Measurements from ENCODE around the gene SV2B.

SV2B gene

GRCh38 chr15:91141097-91141496 is 41.0 kb downstream of the SV2B start:
- DNase-seq (ENCODE audit: low read depth in 2 of 2): no peak

- DNase-seq (ENCODE audit: low read depth in 2 of 2): no peak
Observed at GRCh38 chr15:91142106-91142744, 42.2 kb downstream of the SV2B start.

- no peak for DNase-seq (ENCODE audit: low read depth in 2 of 2)
Observed at GRCh38 chr15:91142946-91143345, 42.9 kb downstream of the SV2B start.

GRCh38 chr15:91146728-91147127 is 46.7 kb downstream of the SV2B start:
- no peak for DNase-seq (ENCODE audit: low read depth in 2 of 2)

GRCh38 chr15:91148243-91148642 is 48.2 kb downstream of the SV2B start:
- DNase-seq (ENCODE audit: low read depth in 2 of 2): no peak

GRCh38 chr15:91150502-91151160 is 50.6 kb downstream of the SV2B start:
- no peak for DNase-seq (ENCODE audit: low read depth in 2 of 2)

- DNase-seq (ENCODE audit: low read depth in 2 of 2): no peak
Observed at GRCh38 chr15:91151781-91152563, 51.9 kb downstream of the SV2B start.

GRCh38 chr15:91152896-91153581 is 53.0 kb downstream of the SV2B start:
- DNase-seq (ENCODE audit: low read depth in 2 of 2): no peak

- no peak for DNase-seq (ENCODE audit: low read depth in 2 of 2)
Observed at GRCh38 chr15:91153954-91154353, 53.9 kb downstream of the SV2B start.

GRCh38 chr15:91156175-91156726 is 56.2 kb downstream of the SV2B start:
- no peak for DNase-seq (ENCODE audit: low read depth in 2 of 2)

GRCh38 chr15:91158415-91159394 is 58.6 kb downstream of the SV2B start:
- DNase-seq (ENCODE audit: low read depth in 2 of 2): no peak

GRCh38 chr15:91165850-91166249 is 65.8 kb downstream of the SV2B start:
- DNase-seq (ENCODE audit: low read depth in 2 of 2): no peak

GRCh38 chr15:91168457-91168856 is 68.4 kb downstream of the SV2B start:
- DNase-seq (ENCODE audit: low read depth in 2 of 2): no peak

- no peak for DNase-seq (ENCODE audit: low read depth in 2 of 2)
Observed at GRCh38 chr15:91171334-91171733, 71.3 kb downstream of the SV2B start.

- no peak for DNase-seq (ENCODE audit: low read depth in 2 of 2)
Observed at GRCh38 chr15:91182101-91182500, 82.0 kb downstream of the SV2B start.

GRCh38 chr15:91183596-91183995 is 83.5 kb downstream of the SV2B start:
- no peak for DNase-seq (ENCODE audit: low read depth in 2 of 2)

- no peak for DNase-seq (ENCODE audit: low read depth in 2 of 2)
Observed at GRCh38 chr15:91184441-91184840, 84.4 kb downstream of the SV2B start.

- no peak for DNase-seq (ENCODE audit: low read depth in 2 of 2)
Observed at GRCh38 chr15:91186904-91187656, 87.0 kb downstream of the SV2B start.

- no peak for DNase-seq (ENCODE audit: low read depth in 2 of 2)
Observed at GRCh38 chr15:91192285-91192684, 92.2 kb downstream of the SV2B start.
